ENCODE measurements around the gene UQCRFS1.
"Not testable (repeated sequence)": the region's sequence is repeated elsewhere in the genome, so short reads cannot be mapped to it uniquely, and the experiment has no call there.

UQCRFS1 gene

GRCh38 chr19:29212356-29212647, 649 bp downstream of the UQCRFS1 start:
- peak; percentile 3 for DNase-seq

- no peak for DNase-seq
These were observed 1.2 kb downstream of the UQCRFS1 start for GRCh38 chr19:29211562-29212355.

- DNase-seq, result not testable (repeated sequence)
These were observed 1.9 kb downstream of the UQCRFS1 start for GRCh38 chr19:29211041-29211440.

GRCh38 chr19:29210502-29210901, 2.4 kb downstream of the UQCRFS1 start:
- DNase-seq, result not testable (repeated sequence)

GRCh38 chr19:29207403-29208187, 5.4 kb downstream of the UQCRFS1 start:
- DNase-seq, result not testable (repeated sequence)

GRCh38 chr19:29206453-29206852, 6.5 kb downstream of the UQCRFS1 start:
- DNase-seq, result no peak

- DNase-seq, result no peak
These were observed 10.7 kb downstream of the UQCRFS1 start for GRCh38 chr19:29202281-29202680.

- DNase-seq, result no peak
These were observed 11.1 kb downstream of the UQCRFS1 start for GRCh38 chr19:29201855-29202254.

GRCh38 chr19:29194658-29195057, 18.3 kb downstream of the UQCRFS1 start:
- no peak for DNase-seq

- no peak for DNase-seq
These were observed 19.8 kb downstream of the UQCRFS1 start for GRCh38 chr19:29193155-29193554.

- no peak for DNase-seq
These were observed 21.9 kb downstream of the UQCRFS1 start for GRCh38 chr19:29191005-29191404.

GRCh38 chr19:29189033-29189360, 24.0 kb downstream of the UQCRFS1 start:
- no peak for DNase-seq

GRCh38 chr19:29188289-29189032, 24.5 kb downstream of the UQCRFS1 start:
- DNase-seq, result no peak

GRCh38 chr19:29187676-29188075, 25.3 kb downstream of the UQCRFS1 start:
- no peak for DNase-seq

- no peak for DNase-seq
These were observed 27.5 kb downstream of the UQCRFS1 start for GRCh38 chr19:29185427-29185826.

GRCh38 chr19:29176981-29177754, 35.8 kb downstream of the UQCRFS1 start:
- DNase-seq, result no peak

- DNase-seq, result no peak
These were observed 39.1 kb downstream of the UQCRFS1 start for GRCh38 chr19:29173896-29174295.

- no peak for DNase-seq
These were observed 40.6 kb downstream of the UQCRFS1 start for GRCh38 chr19:29172302-29172701.

GRCh38 chr19:29171525-29171924, 41.4 kb downstream of the UQCRFS1 start:
- DNase-seq, result no peak

- no peak for DNase-seq
These were observed 42.4 kb downstream of the UQCRFS1 start for GRCh38 chr19:29170554-29170953.

GRCh38 chr19:29162694-29163093, 50.3 kb downstream of the UQCRFS1 start:
- DNase-seq, result no peak

GRCh38 chr19:29155683-29156082, 57.3 kb downstream of the UQCRFS1 start:
- no peak for DNase-seq
